HG03103 (cell line): ENCODE measurements around the gene PCSK6.

Source experiments
- ATAC-seq: cut with Tn5 transposase; IDR thresholded peaks from one replicate; pipeline ENCODE4 v1.9.1; 2021; ENCODE audit warnings: low read depth; ENCODE audit not compliant: unreplicated experiment

The PCSK6 gene

GRCh38 chr15:101523560-101523940 lies 34.0 kb upstream of the PCSK6 start:
- ATAC-seq, result no peak

- no peak for ATAC-seq
These were observed 33.4 kb upstream of the PCSK6 start for GRCh38 chr15:101522621-101523559.

GRCh38 chr15:101522091-101522490 lies 32.6 kb upstream of the PCSK6 start:
- no peak for ATAC-seq

- no peak for ATAC-seq
These were observed 32.1 kb upstream of the PCSK6 start for GRCh38 chr15:101521591-101521990.

- no peak for ATAC-seq
These were observed 31.6 kb upstream of the PCSK6 start for GRCh38 chr15:101521069-101521468.

- ATAC-seq, result no peak
These were observed 30.9 kb upstream of the PCSK6 start for GRCh38 chr15:101520395-101520794.

- ATAC-seq, result no peak
These were observed 28.0 kb upstream of the PCSK6 start for GRCh38 chr15:101517504-101517903.

GRCh38 chr15:101514318-101514717 lies 24.8 kb upstream of the PCSK6 start:
- no peak for ATAC-seq

GRCh38 chr15:101511717-101512116 lies 22.2 kb upstream of the PCSK6 start:
- ATAC-seq, result no peak

- ATAC-seq, result no peak
These were observed 21.0 kb upstream of the PCSK6 start for GRCh38 chr15:101510212-101511197.

- ATAC-seq, result no peak
These were observed 19.8 kb upstream of the PCSK6 start for GRCh38 chr15:101509279-101509678.

- ATAC-seq, result no peak
These were observed 17.0 kb upstream of the PCSK6 start for GRCh38 chr15:101506491-101506890.

- ATAC-seq, result no peak
These were observed 16.3 kb upstream of the PCSK6 start for GRCh38 chr15:101505610-101506337.

GRCh38 chr15:101504866-101505609 lies 15.5 kb upstream of the PCSK6 start:
- no peak for ATAC-seq

- ATAC-seq, result no peak
These were observed 14.9 kb upstream of the PCSK6 start for GRCh38 chr15:101504373-101504772.

- no peak for ATAC-seq
These were observed 13.7 kb upstream of the PCSK6 start for GRCh38 chr15:101503296-101503599.

- ATAC-seq, result no peak
These were observed 13.2 kb upstream of the PCSK6 start for GRCh38 chr15:101502572-101503295.

- ATAC-seq, result no peak
These were observed 12.3 kb upstream of the PCSK6 start for GRCh38 chr15:101501703-101502373.
